ENCODE results near the gene ZC4H2.
A peak's percentile ranks its signal among the peaks of the same experiment; 100 is the strongest.
"Not testable (repeated sequence)": the region's sequence is repeated elsewhere in the genome, so short reads cannot be mapped to it uniquely, and the experiment has no call there.

The ZC4H2 gene, protein sequence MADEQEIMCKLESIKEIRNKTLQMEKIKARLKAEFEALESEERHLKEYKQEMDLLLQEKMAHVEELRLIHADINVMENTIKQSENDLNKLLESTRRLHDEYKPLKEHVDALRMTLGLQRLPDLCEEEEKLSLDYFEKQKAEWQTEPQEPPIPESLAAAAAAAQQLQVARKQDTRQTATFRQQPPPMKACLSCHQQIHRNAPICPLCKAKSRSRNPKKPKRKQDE

DNA sequence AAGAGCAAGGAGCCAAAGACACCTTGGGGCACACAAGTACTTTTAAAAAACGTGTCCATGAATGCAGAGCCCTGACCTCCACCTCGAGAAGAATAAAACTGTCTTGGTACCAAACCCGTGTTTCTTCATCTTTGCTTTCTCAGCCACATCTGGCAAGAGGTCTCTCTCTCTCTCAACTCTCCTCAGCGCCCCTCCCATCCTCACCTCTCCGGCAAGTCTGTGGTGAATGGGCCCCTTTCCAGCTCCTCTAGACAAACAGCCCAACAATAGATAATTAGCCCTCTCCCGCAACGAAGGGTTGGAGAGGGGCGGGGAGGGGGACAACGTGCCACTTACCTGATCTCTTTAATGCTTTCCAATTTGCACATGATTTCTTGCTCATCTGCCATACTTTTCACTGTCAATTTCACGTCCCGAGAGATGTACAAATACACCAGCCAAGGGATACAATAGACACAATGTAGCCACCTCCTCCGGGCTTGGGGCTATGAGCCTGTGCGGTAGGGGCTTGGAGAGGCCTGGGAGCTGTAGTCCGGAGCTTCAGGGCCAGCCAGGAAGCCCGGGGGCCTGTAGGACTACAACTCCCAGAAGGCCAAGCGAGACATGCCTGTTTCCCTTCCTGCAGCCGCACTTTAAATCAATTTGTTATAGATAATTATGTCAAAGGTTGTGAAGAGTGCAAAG lies at the start of gene ZC4H2:
Gene ZC4H2, minus strand, starts transcription at position 462 of the 684 bp plus-strand sequence. Its CDS starts 73 bp downstream, at position 389.
- DNase-seq (ENCODE audit: low read depth in 2 of 2) = peak; percentile 33 to 51

DNA sequence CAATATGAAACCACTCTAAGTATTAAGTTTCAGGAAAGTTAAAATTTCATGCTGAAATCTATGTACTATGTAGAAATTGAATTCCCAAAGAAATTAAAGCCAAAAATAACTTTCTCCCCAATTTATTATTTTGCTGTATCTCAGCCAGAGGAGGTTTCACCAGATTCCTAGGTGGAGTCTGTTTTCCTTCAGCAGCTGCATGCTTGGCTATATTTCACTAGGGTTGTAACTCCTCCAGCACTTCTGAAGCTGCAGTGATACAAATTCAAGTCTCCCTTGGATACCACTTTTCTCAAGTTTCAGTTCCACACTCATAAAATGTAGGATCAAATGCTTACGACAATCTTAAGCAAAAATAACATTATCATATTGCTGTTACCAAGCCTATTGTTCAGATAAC lies 41.2 kb upstream of the ZC4H2 start:
- DNase-seq (ENCODE audit: low read depth in 2 of 2) = no peak

DNA sequence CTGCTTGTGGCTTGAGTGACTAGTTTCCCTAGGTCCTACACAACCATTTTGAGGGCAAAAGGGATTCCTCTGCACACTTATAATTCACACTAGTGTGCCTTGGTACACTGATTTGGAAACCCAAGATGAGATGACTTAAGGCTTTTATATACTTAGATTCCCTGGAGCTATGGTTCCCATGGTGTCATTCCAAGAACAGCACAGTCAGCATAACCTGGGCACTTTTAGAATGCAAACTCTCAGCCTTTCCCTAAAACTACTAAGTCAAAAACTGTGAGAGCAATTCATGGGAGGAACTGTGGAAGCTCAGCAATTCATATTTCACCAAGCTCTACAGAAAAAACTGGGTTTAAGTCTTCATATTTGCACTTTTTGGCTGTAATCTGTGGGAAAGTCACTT lies 38.0 kb upstream of the ZC4H2 start:
- no peak for DNase-seq (ENCODE audit: low read depth in 2 of 2)

DNA sequence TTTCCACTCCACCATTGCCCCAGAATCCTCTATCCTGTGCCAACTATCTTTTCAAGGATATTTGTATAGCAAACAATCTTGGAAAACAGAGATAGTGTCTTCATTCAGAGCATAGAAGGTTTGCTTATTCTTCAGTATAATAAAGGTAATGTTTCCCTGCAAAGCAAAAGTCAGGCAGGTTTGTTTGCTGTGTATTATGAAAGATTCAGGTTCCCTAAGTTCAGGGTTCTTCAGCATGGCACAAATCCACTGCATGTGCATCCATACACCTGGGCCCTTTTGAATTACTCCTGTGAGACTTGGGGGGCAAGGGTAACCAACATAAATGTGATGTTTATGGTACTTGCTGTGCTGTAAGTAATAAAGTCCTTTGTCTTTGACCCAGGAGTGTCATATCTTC lies 33.2 kb upstream of the ZC4H2 start:
- DNase-seq (ENCODE audit: low read depth in 2 of 2) = no peak

DNA sequence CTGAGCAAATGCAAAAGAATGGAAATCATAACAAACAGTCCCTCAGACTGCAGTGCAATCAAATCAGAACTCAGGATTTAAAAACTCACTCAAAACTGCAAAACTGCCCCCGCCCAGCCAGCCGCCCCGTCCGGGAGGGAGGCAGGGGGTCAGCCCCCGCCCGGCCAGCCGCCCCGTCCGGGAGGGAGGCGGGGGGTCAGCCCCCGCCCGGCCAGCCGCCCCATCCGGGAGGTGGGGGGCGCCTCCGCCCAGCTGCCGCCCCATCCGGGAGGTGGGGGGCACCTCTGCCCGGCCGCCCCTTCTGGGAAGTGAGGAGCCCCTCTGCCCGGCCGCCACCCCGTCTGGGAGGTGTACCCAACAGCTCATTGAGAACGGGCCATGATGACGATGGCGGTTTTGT lies 26.0 kb upstream of the ZC4H2 start:
- not testable (repeated sequence) for DNase-seq (ENCODE audit: low read depth in 2 of 2)

DNA sequence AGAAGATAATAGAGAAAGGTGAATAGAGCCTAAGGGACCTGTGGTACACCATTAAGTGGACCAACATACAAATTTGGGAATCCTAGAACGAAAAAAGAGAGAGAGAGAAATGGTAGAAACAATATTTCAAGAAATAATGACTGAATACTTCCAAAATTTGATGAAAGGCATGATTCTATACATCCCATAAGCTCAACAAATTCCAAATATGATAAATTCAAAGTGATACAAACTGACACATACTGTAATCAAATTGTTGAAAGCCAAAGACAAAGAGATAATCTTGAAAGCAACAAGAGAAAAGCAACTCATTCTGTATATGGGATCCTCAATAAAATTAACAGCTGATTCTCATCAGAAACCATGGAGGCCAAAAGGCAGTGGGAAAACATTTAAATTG lies 20.6 kb upstream of the ZC4H2 start:
- no peak for DNase-seq (ENCODE audit: low read depth in 2 of 2)

DNA sequence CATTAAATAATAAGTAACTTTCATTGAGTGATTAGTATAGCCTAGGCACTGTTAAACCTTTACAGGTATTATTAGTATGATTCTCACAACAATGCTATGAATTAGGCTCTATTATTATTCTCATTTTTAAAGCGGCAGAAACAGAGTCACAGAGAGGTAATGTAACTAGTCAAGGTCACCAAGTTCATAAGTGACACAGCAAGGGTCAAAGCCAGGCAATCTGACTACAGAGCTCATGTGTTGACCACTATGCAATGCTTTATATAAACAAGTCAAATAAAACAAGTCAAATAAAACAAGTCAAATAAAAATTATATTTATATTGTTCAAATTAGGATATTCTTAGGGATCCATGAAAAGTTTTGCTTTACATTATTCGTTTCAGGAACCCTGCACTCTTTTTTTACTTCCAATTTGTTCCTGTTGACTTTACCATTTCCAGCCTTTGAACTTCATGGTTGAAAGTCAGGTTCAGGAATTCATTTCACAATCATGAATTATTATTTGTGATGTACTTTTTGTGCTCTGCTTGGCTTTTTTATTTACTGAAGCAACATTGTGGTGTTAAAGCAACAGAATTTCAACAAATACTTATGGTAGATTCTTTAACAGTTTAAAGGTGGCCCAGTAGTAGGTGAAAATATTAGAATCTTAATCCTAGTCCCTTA lies 18.0 kb upstream of the ZC4H2 start:
- no peak for DNase-seq (ENCODE audit: low read depth in 2 of 2)

DNA sequence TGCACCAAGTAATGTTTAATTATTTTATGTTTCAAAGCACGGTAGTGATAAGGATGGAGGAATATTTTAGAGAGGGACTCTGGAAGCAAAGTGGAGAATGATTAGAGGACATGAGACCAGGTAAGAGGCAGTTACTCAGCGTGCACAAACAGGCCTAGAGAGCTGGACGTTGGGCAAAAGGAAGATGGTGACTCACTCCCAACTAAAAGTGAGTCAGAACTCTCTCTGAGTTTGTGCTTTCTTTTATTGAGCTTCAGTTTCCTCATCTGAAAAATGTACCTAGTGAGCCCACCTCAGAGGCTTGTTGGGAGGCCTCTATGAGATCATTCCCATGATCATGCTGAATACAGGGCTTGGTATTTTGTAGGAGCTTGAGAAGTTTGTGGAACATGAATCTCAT lies 1.6 kb upstream of the ZC4H2 start:
- DNase-seq (ENCODE audit: low read depth in 2 of 2) = no peak

DNA sequence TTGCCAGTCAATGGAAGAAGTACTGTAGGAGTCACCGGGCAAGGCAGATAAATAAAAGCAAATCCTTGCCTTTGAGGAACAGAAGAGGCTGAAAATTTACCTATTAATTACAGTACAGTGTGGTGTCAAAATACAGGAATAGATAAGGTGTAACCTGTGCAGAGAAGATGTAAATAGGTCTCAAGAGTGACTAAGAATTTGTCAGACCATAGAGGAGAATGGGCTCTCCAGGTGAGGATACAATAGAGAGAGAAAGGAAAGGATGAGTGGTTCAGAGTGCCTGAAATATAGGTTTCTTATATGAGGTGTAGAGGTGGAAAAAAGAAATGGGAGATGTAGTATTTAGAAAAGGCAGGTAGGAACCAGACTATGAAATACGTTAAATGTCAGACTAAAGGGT lies 801 bp upstream of the ZC4H2 start:
- DNase-seq (ENCODE audit: low read depth in 2 of 2) = no peak

DNA sequence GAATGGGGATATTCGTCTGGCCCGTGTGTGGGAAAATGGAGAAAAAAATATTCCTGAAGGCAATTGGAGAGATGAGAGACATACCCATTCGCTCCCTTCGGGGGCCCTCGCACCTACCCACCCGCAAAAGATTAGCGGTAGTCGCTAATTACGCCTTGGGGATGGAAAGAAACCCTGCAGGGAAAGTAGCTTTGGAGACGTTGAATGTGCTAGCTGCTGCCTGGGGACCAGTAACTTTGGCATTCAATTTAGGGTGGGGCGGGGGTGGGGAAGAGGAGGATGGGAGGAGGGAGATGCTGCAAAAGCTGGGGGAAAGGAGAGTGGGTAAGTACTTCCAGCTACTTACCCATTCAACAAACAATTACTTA lies 407 bp upstream of the ZC4H2 start:
- no peak for DNase-seq (ENCODE audit: low read depth in 2 of 2)

DNA sequence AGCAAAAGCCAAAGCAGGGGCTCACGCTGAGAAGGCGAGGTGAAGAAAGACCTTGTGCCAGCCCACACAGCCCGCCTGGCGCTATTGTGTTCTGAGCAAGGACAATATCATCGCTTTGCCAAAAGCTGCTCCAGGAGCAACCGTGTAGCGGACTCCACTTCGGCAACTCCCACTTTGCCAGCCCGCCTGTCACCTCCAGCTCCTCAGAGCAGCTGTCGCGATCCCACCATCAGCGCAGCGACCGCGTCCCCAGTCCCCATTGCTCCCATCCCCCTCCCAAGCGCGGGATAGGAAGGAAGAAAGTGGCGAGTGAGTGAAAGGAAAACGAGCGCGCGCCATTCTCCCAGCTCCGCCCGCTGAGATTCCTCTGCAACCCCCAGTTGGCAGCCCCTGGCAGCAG lies 759 bp downstream of the ZC4H2 start:
- DNase-seq (ENCODE audit: low read depth in 2 of 2) = peak in 1 of 2 donors; percentile 3

DNA sequence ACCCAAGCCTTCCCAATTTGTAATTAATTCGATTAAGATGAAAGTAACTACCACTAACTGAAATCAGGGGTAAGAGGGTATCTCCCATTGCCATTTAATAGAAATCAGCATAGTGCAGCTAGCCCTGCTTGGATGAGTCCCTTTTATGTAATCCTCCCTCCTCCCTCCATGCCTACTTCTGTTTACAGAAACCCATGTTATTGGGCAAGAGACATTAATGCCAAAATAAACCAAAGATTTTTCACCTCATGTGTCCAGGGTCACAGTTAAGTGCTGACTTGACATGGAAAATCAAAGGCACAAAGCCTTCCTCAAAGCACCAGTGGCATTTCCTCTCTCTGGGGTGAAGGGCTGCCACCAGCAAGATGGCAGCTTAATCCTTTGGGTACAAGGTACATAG lies 50.8 kb downstream of the ZC4H2 start:
- no peak for DNase-seq (ENCODE audit: low read depth in 2 of 2)

DNA sequence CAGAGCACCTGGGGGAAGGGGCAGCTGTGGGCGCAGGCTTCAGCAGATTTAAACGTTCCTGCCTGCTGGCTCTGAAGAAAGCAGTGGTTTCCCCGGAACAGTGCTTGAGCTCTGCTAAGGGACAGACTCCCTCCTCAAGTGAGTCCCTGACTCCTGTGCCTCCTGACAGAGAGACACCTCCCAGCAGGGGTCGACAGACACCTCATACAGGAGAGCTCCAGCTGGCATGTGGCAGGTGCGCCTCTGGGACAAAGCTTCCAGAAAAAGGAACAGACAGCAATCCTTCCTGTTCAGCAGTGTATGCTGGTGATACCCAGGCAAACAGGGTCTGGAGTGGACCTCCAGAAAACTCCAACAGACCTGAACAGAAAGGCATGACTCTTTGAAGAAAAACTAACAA lies 68.1 kb downstream of the ZC4H2 start:
- no peak for DNase-seq (ENCODE audit: low read depth in 2 of 2)

DNA sequence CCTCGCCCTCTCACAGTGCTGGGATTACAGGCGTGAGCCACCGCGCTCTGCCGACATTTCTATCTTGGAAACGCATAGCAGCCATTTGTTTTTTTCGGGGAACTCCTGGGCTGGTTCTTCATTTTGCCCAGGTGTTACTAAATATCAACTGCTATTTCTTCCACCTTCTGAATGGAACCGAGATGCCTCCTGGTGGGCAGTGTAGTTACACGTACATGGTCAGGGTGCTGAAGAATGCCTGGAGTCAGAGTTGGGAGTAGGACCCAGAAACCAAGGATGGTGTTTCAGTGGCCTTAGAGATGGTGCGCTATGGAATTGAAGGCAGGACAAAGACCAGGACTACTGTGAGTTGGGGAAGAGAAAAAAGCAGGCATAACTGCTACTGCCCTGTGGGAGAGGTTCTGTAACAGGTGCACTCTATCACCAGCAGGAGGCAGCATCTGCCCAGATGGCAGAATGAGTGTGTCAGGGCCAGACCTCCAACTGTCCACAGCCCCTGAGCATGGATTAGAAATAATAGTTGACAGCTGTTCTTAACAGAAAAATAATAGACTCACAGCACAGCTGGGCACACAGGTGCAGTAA lies 81.7 kb downstream of the ZC4H2 start:
- DNase-seq (ENCODE audit: low read depth in 2 of 2) = peak in 1 of 2 donors; percentile 6

DNA sequence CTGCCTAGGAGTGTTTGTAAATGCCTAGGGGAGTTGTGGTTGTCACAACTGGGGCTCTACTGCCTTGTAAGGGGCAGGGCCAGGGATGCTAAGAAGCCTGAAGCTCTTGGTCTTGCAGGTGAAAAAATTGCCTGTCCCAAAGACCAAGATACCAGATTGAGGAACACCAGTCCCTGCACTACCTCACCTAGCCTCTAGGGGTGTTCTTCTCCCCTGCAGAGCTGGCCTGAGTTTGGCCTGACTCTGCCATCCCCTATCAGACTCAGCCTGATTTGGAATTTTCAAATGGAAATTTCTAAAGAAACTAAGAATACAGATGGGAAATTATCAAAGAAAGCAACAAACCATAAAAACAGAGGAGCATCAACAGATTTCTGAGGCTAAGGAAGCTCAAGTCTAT lies 90.4 kb downstream of the ZC4H2 start:
- no peak for DNase-seq (ENCODE audit: low read depth in 2 of 2)

DNA sequence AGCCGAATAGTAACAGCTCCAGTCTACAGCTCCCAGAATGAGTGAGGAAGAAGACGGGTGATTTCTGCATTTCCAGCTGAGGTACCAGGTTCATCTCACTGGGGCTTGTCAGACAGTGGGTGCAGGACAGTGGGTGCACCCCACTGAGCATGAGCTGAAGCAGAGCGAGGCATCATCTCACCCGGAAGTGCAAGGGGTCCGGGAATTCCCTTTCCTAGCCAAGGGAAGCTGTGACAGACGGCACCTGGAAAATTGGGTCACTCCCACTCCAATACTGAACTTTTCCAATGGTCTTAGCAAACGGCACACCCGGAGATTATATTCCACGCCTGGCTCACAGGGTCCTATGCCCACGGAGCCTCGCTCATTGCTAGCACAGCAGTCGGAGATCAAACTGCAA lies 97.5 kb downstream of the ZC4H2 start:
- not testable (repeated sequence) for DNase-seq (ENCODE audit: low read depth in 2 of 2)

DNA sequence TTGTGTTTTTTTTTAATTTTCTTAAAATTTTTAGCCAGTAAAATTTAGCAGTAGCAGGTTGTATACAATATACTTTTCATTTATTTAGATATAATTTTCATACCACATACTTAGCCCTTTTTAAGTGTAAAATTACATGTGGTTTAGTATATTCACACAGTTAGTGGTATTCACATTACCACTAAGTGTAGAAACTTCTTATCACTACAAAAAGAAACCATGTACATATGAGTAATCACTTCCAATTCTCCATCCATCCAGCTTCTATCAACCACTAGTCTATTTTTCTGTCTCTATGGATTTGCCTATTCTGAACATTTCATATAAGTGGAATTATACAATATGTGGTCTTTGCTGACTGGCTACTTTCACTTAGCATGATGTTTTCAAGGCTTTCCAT lies 109.0 kb downstream of the ZC4H2 start:
- no peak for DNase-seq (ENCODE audit: low read depth in 2 of 2)
